Right lobe of liver (tissue), 6 donors: ENCODE data around the gene IQSEC1. TPM values are rescaled to one million over a fixed set of nuclear protein-coding genes. Genes with fewer than 3 reads are reported as not detected.

Experiments
- ATAC-seq, 4 donors: fragments of 200-7000 bp; cut with Tn5 transposase; one replicate each; pipeline ENCODE4 v1.9.1; 2020; ENCODE audit warnings: mild to moderate bottlenecking in 4 of 4, moderate library complexity in 4 of 4
- DNase-seq, 3 donors: peaks; one replicate each; pipeline ENCODE4 v3.0.0-alpha.2; 2020
- H3K27ac ChIP-seq, 3 donors: fragments of 200-600 bp; one replicate each; pipeline ENCODE4 v1.8.0; 2022
- H3K27me3 ChIP-seq, 2 donors: fragments of 200-600 bp; one replicate each; pipeline ENCODE4 v1.8.0; 2022
- H3K36me3 ChIP-seq, 4 donors: fragments of 200-600 bp; sonication (generic) in 1 of 4; one replicate each; pipeline versions ENCODE4 v1.5.1 to v1.8.0; 2017 to 2022; ENCODE audit warnings: control low read depth in 1 of 4
- H3K4me1 ChIP-seq, 4 donors: fragments of 200-600 bp; sonication (generic) in 1 of 4; one replicate each; pipeline versions ENCODE4 v1.5.1 to v1.8.0; 2017 to 2022; ENCODE audit warnings: control low read depth in 1 of 4
- H3K4me3 ChIP-seq, 3 donors: fragments of 200-600 bp; one replicate each; pipeline ENCODE4 v1.8.0; 2022
- H3K9me3 ChIP-seq, 4 donors: fragments of 200-600 bp; sonication (generic) in 1 of 4; one replicate each; pipeline versions ENCODE4 v1.5.1 to v1.8.0; 2017 to 2022; ENCODE audit warnings: control low read depth in 1 of 4
- POLR2A ChIP-seq: fragments of 450-650 bp; IDR thresholded peaks from one replicate; pipeline ENCODE4 v1.6.1; 2017; ENCODE audit warnings: antibody characterized with exemption, mild to moderate bottlenecking
- WGBS: methylation state at CpG from one replicate; pipeline ENCODE4 v1.1.6; 2018; ENCODE audit warnings: low coverage, low lambda C conversion rate; ENCODE audit not compliant: insufficient coverage; ENCODE audit errors: missing lambda C conversion rate; 5-methylcytosine and 5-hydroxymethylcytosine counted together
- intact Hi-C, 2 donors: fragments of 100-400 bp; cut with DNase I; formaldehyde crosslinking; loops; one replicate each; pipeline versions ENCODE4 v1.11.2 to v1.14.1; 2022
- total RNA-seq, 6 experiments: library from RNA; depleted of rRNA in 2 of 6; stranded (reverse); fragments of >200 nt in 2 of 6; fragmentation: NEBNext Ultra II Directional in 3 of 6; extraction: Animal tissue kit (Norgen Biotek cat#: 25700) in 3 of 6; gene quantifications; one replicate each; pipeline versions ENCODE4 v1.1.0 to v1.2.4, GENCODE V29; 2016 to 2023
- TF ChIP-seq, protein P1 (sequence below), 4 donors: fragments of 200-600 bp in 3 of 4; fragments of 450-650 bp in 1 of 4; IDR thresholded peaks; one replicate each; pipeline versions ENCODE4 v1.5.1 to v1.8.0; 2016 to 2022; ENCODE audit warnings: antibody characterized with exemption in 4 of 4, mild to moderate bottlenecking in 2 of 4
- donor health status: DM: no; HTN: yes; CAD: no.
- donor health status: DM: no; HTN: no; CAD: no.
- donor health status: DM: no; HTN: no; CAD: no.
- donor health status: DM: no; HTN: yes; CAD: no.
- donor health status: DM: no; HTN: yes; CAD: no.

Gene IQSEC1
- total RNA-seq, 6 experiments from 2014 or later = 32.1 to 61.3 (median 48.9) TPM

DNA sequence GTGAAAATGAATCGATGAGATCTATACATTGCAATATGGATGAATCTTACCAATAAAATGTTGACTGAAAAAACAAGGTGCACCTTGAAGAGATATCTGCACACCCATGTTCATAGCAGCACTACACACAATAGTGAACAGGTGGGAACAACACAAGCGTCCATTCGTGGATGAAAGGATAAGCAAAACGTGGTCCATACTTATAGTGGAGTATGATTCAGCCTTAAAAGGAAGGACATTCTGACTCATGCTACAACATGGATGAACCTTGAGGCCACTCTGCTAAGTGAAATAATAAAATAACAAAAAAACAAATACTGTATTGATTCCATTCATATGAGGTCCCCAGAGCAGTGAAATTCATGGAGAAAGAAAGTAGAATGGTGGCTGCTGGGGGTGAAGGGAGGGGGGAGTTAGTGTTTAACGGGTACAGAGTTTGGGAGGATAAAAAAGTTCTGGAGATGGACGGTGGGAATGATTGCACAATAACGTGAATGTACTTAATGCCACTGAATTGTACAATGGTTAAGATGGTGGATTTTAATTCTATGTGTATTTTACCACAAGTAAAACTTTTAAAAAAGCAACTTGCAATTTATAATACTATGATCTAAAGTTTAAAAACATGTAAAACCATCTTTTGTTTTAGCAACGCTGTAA is 35.6 kb downstream of the IQSEC1 start:
- no peak for ATAC-seq
- Histone ChIP-seq H3K27me3 (no peaks in the 10 kb centered on the region), H3K27ac (no peak overlapping the region), H3K4me3 (no peak overlapping the region), H3K36me3 (no peaks in the 10 kb centered on the region), H3K4me1 (no peaks in the 10 kb centered on the region), H3K9me3 (no peaks in the 10 kb centered on the region)
- DNase-seq = no peak
- intact Hi-C loops = no loop called here
- WGBS = 76% methylated on average over 6 of the region's 8 CpGs
- TF ChIP-seq, protein P1, sequence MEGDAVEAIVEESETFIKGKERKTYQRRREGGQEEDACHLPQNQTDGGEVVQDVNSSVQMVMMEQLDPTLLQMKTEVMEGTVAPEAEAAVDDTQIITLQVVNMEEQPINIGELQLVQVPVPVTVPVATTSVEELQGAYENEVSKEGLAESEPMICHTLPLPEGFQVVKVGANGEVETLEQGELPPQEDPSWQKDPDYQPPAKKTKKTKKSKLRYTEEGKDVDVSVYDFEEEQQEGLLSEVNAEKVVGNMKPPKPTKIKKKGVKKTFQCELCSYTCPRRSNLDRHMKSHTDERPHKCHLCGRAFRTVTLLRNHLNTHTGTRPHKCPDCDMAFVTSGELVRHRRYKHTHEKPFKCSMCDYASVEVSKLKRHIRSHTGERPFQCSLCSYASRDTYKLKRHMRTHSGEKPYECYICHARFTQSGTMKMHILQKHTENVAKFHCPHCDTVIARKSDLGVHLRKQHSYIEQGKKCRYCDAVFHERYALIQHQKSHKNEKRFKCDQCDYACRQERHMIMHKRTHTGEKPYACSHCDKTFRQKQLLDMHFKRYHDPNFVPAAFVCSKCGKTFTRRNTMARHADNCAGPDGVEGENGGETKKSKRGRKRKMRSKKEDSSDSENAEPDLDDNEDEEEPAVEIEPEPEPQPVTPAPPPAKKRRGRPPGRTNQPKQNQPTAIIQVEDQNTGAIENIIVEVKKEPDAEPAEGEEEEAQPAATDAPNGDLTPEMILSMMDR (IDR thresholded peaks at IDR 0.05) = no peak
- TF ChIP-seq POLR2A = no peak

DNA sequence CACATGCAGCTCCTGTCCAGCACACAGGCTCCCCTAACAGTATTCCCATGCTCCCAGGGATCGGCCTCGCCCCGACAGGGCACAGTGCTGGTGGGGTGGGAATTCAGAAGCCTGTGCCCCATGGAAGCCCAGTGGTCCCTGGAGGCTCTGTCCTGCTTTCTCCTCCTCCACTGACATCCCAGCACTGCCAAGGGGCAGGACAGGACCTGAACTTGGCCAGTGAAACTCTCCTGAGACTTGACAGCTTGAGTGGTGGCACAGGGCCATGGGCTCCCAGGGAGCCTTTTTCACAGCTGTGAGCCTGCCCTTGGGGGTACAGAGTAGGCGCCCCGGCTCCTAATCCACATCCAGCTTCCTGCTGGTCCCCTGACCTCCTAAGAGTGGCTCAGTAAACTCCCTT is 38.4 kb downstream of the IQSEC1 start:
- no peak overlapping the region for H3K4me3 ChIP-seq
- H3K4me1 ChIP-seq = no peaks in the 10 kb centered on the region
- TF ChIP-seq POLR2A = no peak
- TF ChIP-seq, protein P1 (IDR thresholded peaks at IDR 0.05) = no peak
- H3K27ac ChIP-seq = no peak overlapping the region
- DNase-seq = peak in 1 of 3 donors; percentile 40
- intact Hi-C loops = no loop called here
- H3K36me3 ChIP-seq = no peaks in the 10 kb centered on the region
- H3K9me3 ChIP-seq = no peaks in the 10 kb centered on the region
- WGBS = no CpG with 5 or more reads among the region's 5 CpGs
- no peaks in the 10 kb centered on the region for H3K27me3 ChIP-seq
- ATAC-seq = no peak

DNA sequence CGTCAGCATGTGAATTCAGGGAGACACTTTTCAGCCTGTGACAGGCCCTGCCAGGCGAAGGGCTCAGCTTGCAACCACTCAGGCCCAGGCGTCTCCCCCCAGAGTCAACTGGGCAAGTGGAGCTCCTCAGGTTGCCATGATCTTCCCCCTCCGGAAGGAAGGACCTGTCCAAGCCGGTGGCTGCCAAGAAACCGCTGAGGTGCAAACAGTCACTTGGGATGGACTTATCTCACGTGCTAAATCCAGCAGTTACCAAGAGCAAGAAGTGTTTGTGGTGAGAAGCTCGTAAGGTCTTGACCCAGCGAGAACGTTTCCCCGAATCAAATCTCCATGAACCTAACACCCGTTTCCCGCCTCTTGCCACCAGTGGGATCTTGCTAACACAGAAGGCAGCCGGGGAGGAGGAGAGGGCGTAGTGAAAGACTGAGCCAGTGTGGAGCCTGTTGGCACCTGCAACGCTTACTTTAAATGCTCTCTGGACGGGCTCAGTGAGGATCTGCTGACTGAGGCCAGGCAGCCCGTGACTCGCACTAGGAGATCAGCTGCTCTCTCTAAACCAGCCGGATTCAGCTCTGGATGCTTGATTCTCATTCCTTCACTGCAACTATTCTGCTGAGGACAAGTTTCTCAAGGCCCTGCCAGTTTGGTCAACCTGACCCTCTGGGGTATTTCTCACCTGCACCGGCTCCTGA is 39.0 kb downstream of the IQSEC1 start:
- TF ChIP-seq, protein P1 (IDR thresholded peaks at IDR 0.05) = no peak
- Histone ChIP-seq H3K36me3 (no peaks in the 10 kb centered on the region), H3K4me1 (no peaks in the 10 kb centered on the region), H3K27ac (no peak overlapping the region), H3K9me3 (no peaks in the 10 kb centered on the region), H3K4me3 (no peak overlapping the region), H3K27me3 (no peaks in the 10 kb centered on the region)
- DNase-seq = peak in 1 of 3 donors; percentile 27
- intact Hi-C loops = no loop called here
- ATAC-seq = no peak
- WGBS = 89% methylated on average over 8 of the region's 21 CpGs

DNA sequence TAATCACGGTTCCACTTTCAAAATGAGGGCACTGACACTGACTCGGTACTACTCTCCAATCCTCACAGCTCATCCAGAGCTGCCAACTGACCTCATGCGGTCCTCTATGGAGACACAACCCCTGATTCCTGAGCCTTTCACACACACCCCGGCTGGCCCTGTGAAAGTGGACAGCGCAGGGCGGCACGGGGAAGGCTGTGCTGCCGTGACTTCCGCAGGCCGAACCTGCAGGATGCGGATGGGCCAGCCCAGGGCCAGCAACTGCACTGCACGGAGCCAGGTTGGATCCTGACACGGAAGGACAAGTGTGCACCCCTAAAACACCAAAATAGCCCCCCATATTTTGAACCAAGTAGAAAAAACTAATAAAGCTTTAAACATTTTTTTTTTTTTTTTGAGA is 41.0 kb downstream of the IQSEC1 start:
- Histone ChIP-seq H3K4me1 (no peaks in the 10 kb centered on the region), H3K27ac (no peak overlapping the region), H3K4me3 (no peak overlapping the region), H3K36me3 (no peaks in the 10 kb centered on the region), H3K9me3 (no peaks in the 10 kb centered on the region), H3K27me3 (no peaks in the 10 kb centered on the region)
- DNase-seq (peak in 1 of 3 donors; percentile 39), ATAC-seq (no peak)
- WGBS = 95% methylated on average over 6 of the region's 13 CpGs
- intact Hi-C loops = no loop called here
- no peak for TF ChIP-seq POLR2A

DNA sequence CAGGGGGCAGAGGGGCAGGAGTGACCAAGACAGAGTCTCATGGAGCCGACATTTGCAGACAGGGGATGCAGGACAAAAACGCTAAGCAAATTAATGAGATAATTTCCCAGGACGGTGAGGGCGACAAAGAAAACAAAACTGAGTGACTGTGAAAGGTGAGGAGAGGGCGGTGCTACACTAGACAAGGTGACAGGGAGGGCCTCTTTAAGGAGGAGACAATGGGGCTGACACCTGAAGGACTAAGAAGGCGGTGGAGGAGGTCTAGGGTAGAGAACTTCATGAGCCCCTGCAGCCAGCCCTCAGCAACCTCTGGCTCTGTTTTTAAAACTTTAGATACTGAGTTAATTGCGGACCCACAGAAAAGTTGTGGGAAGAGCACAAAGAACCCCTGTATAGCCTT is 41.6 kb downstream of the IQSEC1 start:
- ATAC-seq (no peak), DNase-seq (no peak)
- Histone ChIP-seq H3K4me3 (no peak overlapping the region), H3K9me3 (no peaks in the 10 kb centered on the region), H3K36me3 (no peaks in the 10 kb centered on the region), H3K27me3 (no peaks in the 10 kb centered on the region), H3K4me1 (no peaks in the 10 kb centered on the region), H3K27ac (no peak overlapping the region)
- 84% methylated on average over 6 of the region's 7 CpGs for WGBS
- intact Hi-C loops = no loop called here
- TF ChIP-seq, protein P1 (IDR thresholded peaks at IDR 0.05) = no peak
- no peak for TF ChIP-seq POLR2A
